GM12878 (cell line): Measurements from ENCODE around the gene TNIP2. TPM values are rescaled to one million over a fixed set of nuclear protein-coding genes. Genes with fewer than 3 reads are reported as not detected.

ENCODE experiments used
- ATAC-seq: fragments of 200-7000 bp; cut with Tn5 transposase; 3 replicates; pipeline ENCODE4 v1.9.1; 2020; ENCODE audit warnings: mild to moderate bottlenecking, moderate library complexity
- BruUV-seq: library from RNA; stranded (reverse); fragments of 400-500 nt; replicated peaks from 2 replicates; lab custom pipeline; 2021; lab: Mats Ljungman, UMichigan
- CTCF ChIA-PET: fragments of 300-600 bp; sonication (Branson Sonifier 250); formaldehyde crosslinking; extraction: SDS; loops from one replicate; lab custom pipeline; 2021; ENCODE audit warnings: inconsistent platforms; lab: Yijun Ruan, JAX
- POLR2A ChIA-PET: fragments of 350-600 bp; formaldehyde crosslinking; extraction: SDS; loops from one replicate; lab custom pipeline; 2021; ENCODE audit warnings: inconsistent platforms; lab: Charles Lee
- RAD21 ChIA-PET: fragments of 300-600 bp; sonication (Branson Sonifier 250); formaldehyde crosslinking; loops from one replicate; lab custom pipeline; 2023; ENCODE audit warnings: antibody characterized with exemption; ENCODE audit not compliant: unreplicated experiment; lab: Charles Lee
- SMC1A ChIA-PET: fragments of 300-600 bp; sonication (Branson Sonifier 250); formaldehyde crosslinking; loops from one replicate; lab custom pipeline; 2023; ENCODE audit not compliant: unreplicated experiment, uncharacterized antibody; lab: Charles Lee
- DNase-seq: peaks from one replicate; pipeline ENCODE4 v3.0.0-alpha.2; 2011; ENCODE audit warnings: low read depth, low spot score
- FAIRE-seq: peaks from 3 replicates; lab custom pipeline; 2011; peaks lifted over from hg19 to GRCh38; lab: Jason Lieb, UNC
- H2AFZ ChIP-seq: 2 replicates; pipeline ENCODE4 v1.6.0; 2011; ENCODE audit warnings: low read depth, low read length, control low read depth; ENCODE audit not compliant: control insufficient read depth
- H3K27ac ChIP-seq: 2 replicates; pipeline ENCODE4 v1.5.1; 2011; ENCODE audit warnings: control low read depth; ENCODE audit not compliant: control insufficient read depth, insufficient read depth
- H3K27me3 ChIP-seq, 2 experiments: replicated peaks in 1 of 2; 2 replicates each; pipeline versions ENCODE4 v1.6.0 to v1.6.1; 2011; ENCODE audit warnings: low read length in 1 of 2; ENCODE audit not compliant: control insufficient read depth in 2 of 2, insufficient read depth in 2 of 2
- H3K36me3 ChIP-seq, 2 experiments: 2 replicates each; pipeline ENCODE4 v1.5.1; 2011; ENCODE audit warnings: low read length in 1 of 2; ENCODE audit not compliant: control insufficient read depth in 2 of 2, insufficient read depth in 2 of 2
- H3K4me1 ChIP-seq: 2 replicates; pipeline ENCODE4 v1.6.1; 2011; ENCODE audit warnings: mild to moderate bottlenecking, low read length, moderate library complexity, mixed read lengths; ENCODE audit not compliant: control insufficient read depth, insufficient read depth
- H3K4me2 ChIP-seq: 2 replicates; pipeline ENCODE4 v1.6.0; 2011; ENCODE audit warnings: control low read depth; ENCODE audit not compliant: control insufficient read depth, insufficient read depth
- H3K4me3 ChIP-seq: fragments of 200-600 bp; sonication (generic); 2 replicates; pipeline ENCODE4 v1.5.1; 2016
- H3K79me2 ChIP-seq: 2 replicates; pipeline ENCODE4 v1.6.0; 2011; ENCODE audit warnings: low read length; ENCODE audit not compliant: control insufficient read depth, insufficient read depth
- H3K9ac ChIP-seq: 2 replicates; pipeline ENCODE4 v1.8.0; 2011; ENCODE audit warnings: low read length, control low read depth, mixed read lengths; ENCODE audit not compliant: control insufficient read depth, insufficient read depth
- H3K9me3 ChIP-seq: replicated peaks from 3 replicates; pipeline ENCODE4 v1.5.1; 2011; ENCODE audit warnings: mild to moderate bottlenecking, low read length; ENCODE audit not compliant: control insufficient read depth, insufficient read depth
- H4K20me1 ChIP-seq: 2 replicates; pipeline ENCODE4 v1.6.0; 2011; ENCODE audit not compliant: control insufficient read depth, insufficient read depth
- BACH1 ChIP-seq: fragments of 450-650 bp; IDR thresholded peaks from 2 replicates; pipeline ENCODE4 v1.6.1; 2017; ENCODE audit warnings: mild to moderate bottlenecking, borderline replicate concordance
- CBX3 ChIP-seq: fragments of 200-600 bp; sonication (generic); IDR thresholded peaks from 2 replicates; pipeline ENCODE4 v1.6.1; 2016; ENCODE audit warnings: low read depth, borderline replicate concordance
- CHD2 ChIP-seq: IDR thresholded peaks from 2 replicates; pipeline ENCODE4 v1.6.1; 2011; ENCODE audit warnings: low read depth, low read length, improper control_type of control experiment, borderline replicate concordance
- HCFC1 ChIP-seq: fragments of 150-350 bp; IDR thresholded peaks from 2 replicates; pipeline ENCODE4 v1.6.1; 2014; ENCODE audit warnings: low read length
- IKZF2 ChIP-seq, 2 experiments: fragments of 450-650 bp; IDR thresholded peaks; 2 replicates each; pipeline ENCODE4 v1.6.1; 2017; ENCODE audit warnings: mild to moderate bottlenecking in 2 of 2, moderate library complexity in 2 of 2
- MEF2B ChIP-seq: fragments of 450-650 bp; IDR thresholded peaks from 2 replicates; pipeline ENCODE4 v1.6.1; 2018; ENCODE audit warnings: mild to moderate bottlenecking, moderate library complexity; ENCODE audit not compliant: partially characterized antibody, poor library complexity, severe bottlenecking
- PML ChIP-seq: IDR thresholded peaks from 2 replicates; pipeline ENCODE4 v1.6.1; 2012; ENCODE audit warnings: low read length, inconsistent platforms
- POLR2A ChIP-seq: IDR thresholded peaks from 2 replicates; pipeline ENCODE4 v1.6.1; 2011; ENCODE audit warnings: low read depth, mild to moderate bottlenecking, low read length
- SMAD1 ChIP-seq: fragments of 450-650 bp; IDR thresholded peaks from 2 replicates; pipeline ENCODE4 v1.6.1; 2018; ENCODE audit warnings: mild to moderate bottlenecking, low read depth; ENCODE audit not compliant: partially characterized antibody
- SMC3 ChIP-seq: IDR thresholded peaks from 2 replicates; pipeline ENCODE4 v1.6.1; 2011; ENCODE audit warnings: low read length, improper control_type of control experiment, borderline replicate concordance
- WGBS: methylation state at CpG from one replicate; pipeline ENCODE4 v1.1.6; 2016; ENCODE audit warnings: low lambda C conversion rate; ENCODE audit not compliant: insufficient replicate concordance, insufficient coverage; ENCODE audit errors: missing lambda C conversion rate; 5-methylcytosine and 5-hydroxymethylcytosine counted together
- in situ Hi-C: fragments of 300-500 bp; cut with MboI; formaldehyde crosslinking; loops from 9 replicates; pipeline ENCODE4 v1.14.3; 2018; ENCODE audit warnings: mixed read lengths
- intact Hi-C: fragments of 100-400 bp; cut with micrococcal nuclease; formaldehyde crosslinking; loops from one replicate; pipeline ENCODE4 v1.14.2; 2022; ENCODE audit not compliant: unreplicated experiment
- polyA plus RNA-seq, 11 experiments: library from polyadenylated mRNA; depleted of rRNA in 4 of 11; unstranded in 6 of 11; stranded (reverse) in 5 of 11; fragments of >200 nt; fragmentation: Nextera tagmentation in 4 of 11; fragmentation: Illumina TruSeq in 1 of 11; extraction: Ambion mirVana in 4 of 11; extraction: Trizol in 1 of 11; gene quantifications; 1 replicate in 1 of 11; 2 replicates in 10 of 11; pipeline versions ENCODE4 v1.2.1 to v1.2.3, GENCODE V29; 2011 to 2016; ENCODE audit warnings: inconsistent platforms in 2 of 11, missing spikeins in 2 of 11, low read depth in 1 of 11
- total RNA-seq, 4 experiments: library from RNA; depleted of rRNA in 3 of 4; stranded (reverse); fragments of >200 nt in 3 of 4; fragmentation: Illumina TruSeq in 1 of 4; extraction: Trizol in 1 of 4; gene quantifications; 2 replicates each; pipeline versions ENCODE4 v1.2.1 to v1.2.3, GENCODE V29; 2013 to 2021
- TF ChIP-seq, protein P1 (sequence below): fragments of 450-650 bp; IDR thresholded peaks from 2 replicates; pipeline ENCODE4 v1.6.1; 2018; ENCODE audit warnings: borderline replicate concordance, mild to moderate bottlenecking; ENCODE audit not compliant: partially characterized antibody

Gene TNIP2
- total and polyA plus RNA-seq, 10 of the 15 experiments (the other 5 are each of a cell fraction or from before 2014, with no cell fraction given), result 1.4 to 64.9 (median 45.5) TPM

GRCh38 chr4:2713337-2713736, 42.8 kb downstream of the TNIP2 start:
- ChIA-PET RAD21 (interaction anchor here (0.6 to 0.9 kb wide), 2 partner anchors 17 to 40 kb away, joined by 3 read pairs; no protein-coding TSS in a partner anchor), POLR2A (interaction anchor here (0.7 kb wide), 1 partner anchor 17 kb away, joined by 4 read pairs; no protein-coding TSS in a partner anchor), CTCF (interaction anchor here (1.2 kb wide), 1 partner anchor 155 kb away, joined by 3 read pairs; no protein-coding TSS in a partner anchor)
- Histone ChIP-seq H3K9ac (no peak overlapping the region), H4K20me1 (no peaks in the 10 kb centered on the region), H3K9me3 (no peaks in the 10 kb centered on the region), H3K27me3 (no peaks in the 10 kb centered on the region), H3K4me2 (no peak overlapping the region)
- no peak for DNase-seq
- no peak for FAIRE-seq
- no TSS peak for BruUV-seq
- TF ChIP-seq SMAD1 (no peak), CHD2 (no peak), IKZF2 (IDR thresholded peaks at IDR 0.05) (no peak), MEF2B (no peak), SMC3 (no peak), BACH1 (no peak), POLR2A (no peak), PML (no peak), CBX3 (no peak), HCFC1 (no peak)
- TF ChIP-seq, protein P1, sequence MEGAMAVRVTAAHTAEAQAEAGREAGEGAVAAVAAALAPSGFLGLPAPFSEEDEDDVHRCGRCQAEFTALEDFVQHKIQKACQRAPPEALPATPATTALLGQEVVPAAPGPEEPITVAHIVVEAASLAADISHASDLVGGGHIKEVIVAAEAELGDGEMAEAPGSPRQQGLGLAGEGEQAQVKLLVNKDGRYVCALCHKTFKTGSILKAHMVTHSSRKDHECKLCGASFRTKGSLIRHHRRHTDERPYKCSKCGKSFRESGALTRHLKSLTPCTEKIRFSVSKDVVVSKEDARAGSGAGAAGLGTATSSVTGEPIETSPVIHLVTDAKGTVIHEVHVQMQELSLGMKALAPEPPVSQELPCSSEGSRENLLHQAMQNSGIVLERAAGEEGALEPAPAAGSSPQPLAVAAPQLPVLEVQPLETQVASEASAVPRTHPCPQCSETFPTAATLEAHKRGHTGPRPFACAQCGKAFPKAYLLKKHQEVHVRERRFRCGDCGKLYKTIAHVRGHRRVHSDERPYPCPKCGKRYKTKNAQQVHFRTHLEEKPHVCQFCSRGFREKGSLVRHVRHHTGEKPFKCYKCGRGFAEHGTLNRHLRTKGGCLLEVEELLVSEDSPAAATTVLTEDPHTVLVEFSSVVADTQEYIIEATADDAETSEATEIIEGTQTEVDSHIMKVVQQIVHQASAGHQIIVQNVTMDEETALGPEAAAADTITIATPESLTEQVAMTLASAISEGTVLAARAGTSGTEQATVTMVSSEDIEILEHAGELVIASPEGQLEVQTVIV, result no peak
- TF ChIP-seq, all 136 proteins: peak for 0
- Histone ChIP-seq H2AFZ (no peak overlapping the region), H3K36me3 (peaks cover 2 to 3% of the 10 kb centered on the region in 2 experiments; a peak in 3 of 4 replicates), H3K4me1 (peaks cover 20% of the 10 kb centered on the region), H3K79me2 (no peaks in the 10 kb centered on the region; the same call in 1 of the 2 replicates), H3K27ac (no peak overlapping the region), H3K4me3 (no peak overlapping the region)
- intact Hi-C loops (loop anchor here (5.0 kb wide), 1 partner anchor 34 kb away; no protein-coding TSS in a partner anchor), in situ Hi-C loops (no loop called here)
- 87% methylated on average over 5 of the region's 5 CpGs for WGBS
- no peak for ATAC-seq
- SMC1A ChIA-PET, result interaction anchor here (0.7 to 1.9 kb wide), 2 partner anchors 17 to 226 kb away, joined by 3 to 7 read pairs; no protein-coding TSS in a partner anchor
